Transverse colon (tissue), 4 donors: ENCODE data around the gene CCDC38. TPM values are rescaled to one million over a fixed set of nuclear protein-coding genes. Genes with fewer than 3 reads are reported as not detected.

Experiments used
- DNase-seq: peaks from one replicate; pipeline ENCODE4 v3.0.0-alpha.2; 2019
- H3K27ac ChIP-seq, 4 donors: fragments of 200-600 bp; sonication (generic); 2 replicates each; pipeline ENCODE4 v1.5.1; 2016 to 2018; ENCODE audit warnings: inconsistent platforms in 4 of 4
- H3K27me3 ChIP-seq: fragments of 200-600 bp; sonication (generic); 2 replicates; pipeline ENCODE4 v1.5.1; 2017; ENCODE audit warnings: inconsistent platforms
- H3K36me3 ChIP-seq, 4 donors: fragments of 200-600 bp; sonication (generic); 2 replicates each; pipeline ENCODE4 v1.5.1; 2017 to 2019; ENCODE audit warnings: inconsistent platforms in 4 of 4
- H3K4me1 ChIP-seq, 4 donors: fragments of 200-600 bp; sonication (generic); 2 replicates each; pipeline ENCODE4 v1.5.1; 2017 to 2020; ENCODE audit warnings: inconsistent platforms in 4 of 4
- H3K4me3 ChIP-seq, 4 donors: fragments of 200-600 bp; sonication (generic); 1 replicate in 1 of 4; 2 replicates in 3 of 4; pipeline versions ENCODE4 v1.5.1 to v1.6.1; 2017 to 2019; ENCODE audit warnings: inconsistent platforms in 4 of 4
- H3K9me3 ChIP-seq, 2 donors: fragments of 200-600 bp; sonication (generic); 2 replicates each; pipeline ENCODE4 v1.5.1; 2017 to 2019; ENCODE audit warnings: inconsistent platforms in 2 of 2
- CTCF ChIP-seq, 5 experiments: fragments of 200-600 bp in 3 of 5; fragments of 450-650 bp in 2 of 5; sonication (generic) in 3 of 5; IDR thresholded peaks; 1 replicate in 2 of 5; 2 replicates in 3 of 5; pipeline ENCODE4 v1.5.1; 2016 to 2017; ENCODE audit warnings: antibody characterized with exemption in 5 of 5, inconsistent platforms in 3 of 5, mild to moderate bottlenecking in 2 of 5, moderate library complexity in 1 of 5
- EP300 ChIP-seq: sonication (generic); formaldehyde crosslinking; IDR thresholded peaks from one replicate; pipeline ENCODE4 v1.6.1; 2017; ENCODE audit warnings: antibody characterized with exemption, low read depth
- POLR2A ChIP-seq: fragments of 450-650 bp; IDR thresholded peaks from one replicate; pipeline ENCODE4 v1.6.1; 2016; ENCODE audit warnings: antibody characterized with exemption, mild to moderate bottlenecking, moderate library complexity
- POLR2AphosphoS5 ChIP-seq, 3 donors: sonication (generic); formaldehyde crosslinking; IDR thresholded peaks; one replicate each; pipeline ENCODE4 v1.6.1; 2016; ENCODE audit warnings: antibody characterized with exemption in 3 of 3
- WGBS, 2 donors: methylation state at CpG; one replicate each; pipeline ENCODE4 v1.1.5; 2018; ENCODE audit warnings: low coverage in 1 of 2; 5-methylcytosine and 5-hydroxymethylcytosine counted together
- in situ Hi-C, 4 donors: fragments of 200-750 bp; cut with MboI; loops; one replicate each; pipeline versions ENCODE4 v1.15.0 to v1.15.1; 2017; ENCODE audit warnings: low sequenced_read_pairs in 3 of 4, low pct_ligation_motif_present in 1 of 4, low pct_unique_long_range_greater_than_20kb in 1 of 4
- intact Hi-C: fragments of 100-400 bp; cut with DNase I; formaldehyde crosslinking; loops from one replicate; pipeline ENCODE4 v1.15.1; 2023; ENCODE audit warnings: low total_unique reads
- total RNA-seq, 4 donors: library from RNA; depleted of rRNA; stranded (reverse); fragments of >200 nt; gene quantifications; one replicate each; pipeline ENCODE4 v1.1.0, GENCODE V29; 2016

Gene CCDC38
- total RNA-seq, 4 donors from 2014 or later: not detected

- no peak for TF ChIP-seq POLR2A
- no peak for TF ChIP-seq EP300
- TF ChIP-seq CTCF (IDR thresholded peaks at IDR 0.05): no peak
- no peak for TF ChIP-seq POLR2AphosphoS5 (IDR thresholded peaks at IDR 0.05)
- no peaks in the 10 kb centered on the region for H3K27me3 ChIP-seq
- no peak overlapping the region for H3K4me3 ChIP-seq
- WGBS, 2 donors: 83% methylated on average over 6 of the region's 6 CpGs
- H3K4me1 ChIP-seq: no peaks in the 10 kb centered on the region
- intact Hi-C loops (loop anchor here (5.0 kb wide), 1 partner anchor 78 kb away; the partner anchor contains the start of gene HAL), in situ Hi-C loops (loop anchor here in 1 of 4 donors (5.0 kb wide), 1 partner anchor 78 kb away; the partner anchor contains the start of gene HAL)
- H3K27ac ChIP-seq: no peak overlapping the region
- H3K36me3 ChIP-seq: no peaks in the 10 kb centered on the region
- no peak for DNase-seq
- no peaks in the 10 kb centered on the region for H3K9me3 ChIP-seq
Measured at GRCh38 chr12:95919110-95919509, 23.3 kb downstream of the CCDC38 start.

GRCh38 chr12:95918194-95918993 lies 24.0 kb downstream of the CCDC38 start:
- 19 to 20% methylated on average over 6 to 7 of the region's 7 CpGs for WGBS, 2 donors
- H3K4me1 ChIP-seq: no peaks in the 10 kb centered on the region
- peak; percentile 15 for DNase-seq
- intact Hi-C loops: loop anchor here (5.0 kb wide), 1 partner anchor 79 kb away; the partner anchor contains the start of gene HAL
- H3K27me3 ChIP-seq: no peaks in the 10 kb centered on the region
- in situ Hi-C loops: loop anchor here in 1 of 4 donors (5.0 kb wide), 1 partner anchor 79 kb away; the partner anchor contains the start of gene HAL
- no peaks in the 10 kb centered on the region for H3K36me3 ChIP-seq
- no peak overlapping the region for H3K27ac ChIP-seq
- no peaks in the 10 kb centered on the region for H3K9me3 ChIP-seq
- no peak overlapping the region for H3K4me3 ChIP-seq
- TF ChIP-seq EP300 (no peak), CTCF (IDR thresholded peaks at IDR 0.05) (peak; percentile 65 to 83 (median 72))

GRCh38 chr12:95909871-95910270 lies 32.5 kb downstream of the CCDC38 start:
- Histone ChIP-seq H3K27me3 (peaks cover 3% of the 10 kb centered on the region), H3K27ac (no peak overlapping the region), H3K4me1 (no peaks in the 10 kb centered on the region), H3K9me3 (no peaks in the 10 kb centered on the region), H3K36me3 (no peaks in the 10 kb centered on the region), H3K4me3 (no peak overlapping the region)
- in situ Hi-C loops: no loop called here
- WGBS, 2 donors: 85 to 86% methylated on average over 1 to 3 of the region's 3 CpGs
- TF ChIP-seq POLR2A: no peak
- no peak for TF ChIP-seq CTCF (IDR thresholded peaks at IDR 0.05)
- TF ChIP-seq POLR2AphosphoS5 (IDR thresholded peaks at IDR 0.05): no peak
- no peak for DNase-seq
- intact Hi-C loops: no loop called here

- in situ Hi-C loops: no loop called here
Measured at GRCh38 chr12:95908573-95908972, 33.8 kb downstream of the CCDC38 start.

More at GRCh38 chr12:95908573-95908972, 33.8 kb downstream of the CCDC38 start:
- Histone ChIP-seq H3K36me3 (no peaks in the 10 kb centered on the region), H3K4me3 (no peak overlapping the region), H3K27ac (no peak overlapping the region), H3K4me1 (no peaks in the 10 kb centered on the region), H3K9me3 (no peaks in the 10 kb centered on the region), H3K27me3 (peaks cover 4% of the 10 kb centered on the region)
- DNase-seq: no peak
- TF ChIP-seq POLR2A (no peak), EP300 (no peak), POLR2AphosphoS5 (IDR thresholded peaks at IDR 0.05) (no peak)
- intact Hi-C loops: no loop called here
